Hematopoietic multipotent progenitor cell treated with erythropoietin and hydrocortisone succinate and interleukin-3 and kit ligand, for 4 days (in vitro differentiated cells): Measurements from ENCODE around the gene ANO2.
"Not testable (repeated sequence)": the region's sequence is repeated elsewhere in the genome, so short reads cannot be mapped to it uniquely, and the experiment has no call there.

ENCODE experiments used
- DNase-seq: peaks from one replicate; pipeline ENCODE4 v3.0.0-alpha.2; 2015

The ANO2 gene

GRCh38 chr12:5716201-5716600, 228.9 kb downstream of the ANO2 start:
- DNase-seq = no peak

- no peak for DNase-seq
These were observed 230.0 kb downstream of the ANO2 start for GRCh38 chr12:5715021-5715420.

GRCh38 chr12:5713599-5714081, 231.4 kb downstream of the ANO2 start:
- DNase-seq = no peak

- DNase-seq = no peak
These were observed 234.7 kb downstream of the ANO2 start for GRCh38 chr12:5710260-5710878.

GRCh38 chr12:5708371-5708770, 236.7 kb downstream of the ANO2 start:
- DNase-seq = no peak

- DNase-seq = no peak
These were observed 238.8 kb downstream of the ANO2 start for GRCh38 chr12:5706247-5706646.

GRCh38 chr12:5705791-5706190, 239.3 kb downstream of the ANO2 start:
- DNase-seq = no peak

GRCh38 chr12:5694759-5695409, 250.2 kb downstream of the ANO2 start:
- no peak for DNase-seq

GRCh38 chr12:5692850-5693249, 252.2 kb downstream of the ANO2 start:
- DNase-seq = no peak

- no peak for DNase-seq
These were observed 253.1 kb downstream of the ANO2 start for GRCh38 chr12:5691943-5692342.

GRCh38 chr12:5690240-5690639, 254.8 kb downstream of the ANO2 start:
- DNase-seq = no peak

GRCh38 chr12:5689773-5690172, 255.3 kb downstream of the ANO2 start:
- DNase-seq = peak; percentile 19

- no peak for DNase-seq
These were observed 256.8 kb downstream of the ANO2 start for GRCh38 chr12:5688226-5688625.

GRCh38 chr12:5685935-5686334, 259.1 kb downstream of the ANO2 start:
- DNase-seq = no peak

- DNase-seq = no peak
These were observed 260.1 kb downstream of the ANO2 start for GRCh38 chr12:5684989-5685388.

GRCh38 chr12:5682581-5682980, 262.5 kb downstream of the ANO2 start:
- DNase-seq = no peak

- DNase-seq = no peak
These were observed 266.9 kb downstream of the ANO2 start for GRCh38 chr12:5678176-5678575.

- DNase-seq = not testable (repeated sequence)
These were observed 275.4 kb downstream of the ANO2 start for GRCh38 chr12:5669624-5670023.

- no peak for DNase-seq
These were observed 279.4 kb downstream of the ANO2 start for GRCh38 chr12:5665615-5666014.

GRCh38 chr12:5661811-5662210, 283.2 kb downstream of the ANO2 start:
- DNase-seq = no peak

- DNase-seq = peak; percentile 59
These were observed 284.8 kb downstream of the ANO2 start for GRCh38 chr12:5660238-5660637.

GRCh38 chr12:5658339-5658941, 286.6 kb downstream of the ANO2 start:
- not testable (repeated sequence) for DNase-seq

GRCh38 chr12:5656836-5657235, 288.2 kb downstream of the ANO2 start:
- no peak for DNase-seq

- DNase-seq = no peak
These were observed 289.9 kb downstream of the ANO2 start for GRCh38 chr12:5655120-5655519.
